HG03342 (cell line): Measurements from ENCODE around the gene INSRR.

Experiments used
- ATAC-seq: cut with Tn5 transposase; IDR thresholded peaks from one replicate; pipeline ENCODE4 v1.9.1; 2021; ENCODE audit warnings: mild to moderate bottlenecking, moderate library complexity; ENCODE audit not compliant: unreplicated experiment

The INSRR gene

GRCh38 chr1:156894711-156895454, 36.0 kb upstream of the INSRR start:
- ATAC-seq: no peak

GRCh38 chr1:156894001-156894400, 35.1 kb upstream of the INSRR start:
- no peak for ATAC-seq

DNA sequence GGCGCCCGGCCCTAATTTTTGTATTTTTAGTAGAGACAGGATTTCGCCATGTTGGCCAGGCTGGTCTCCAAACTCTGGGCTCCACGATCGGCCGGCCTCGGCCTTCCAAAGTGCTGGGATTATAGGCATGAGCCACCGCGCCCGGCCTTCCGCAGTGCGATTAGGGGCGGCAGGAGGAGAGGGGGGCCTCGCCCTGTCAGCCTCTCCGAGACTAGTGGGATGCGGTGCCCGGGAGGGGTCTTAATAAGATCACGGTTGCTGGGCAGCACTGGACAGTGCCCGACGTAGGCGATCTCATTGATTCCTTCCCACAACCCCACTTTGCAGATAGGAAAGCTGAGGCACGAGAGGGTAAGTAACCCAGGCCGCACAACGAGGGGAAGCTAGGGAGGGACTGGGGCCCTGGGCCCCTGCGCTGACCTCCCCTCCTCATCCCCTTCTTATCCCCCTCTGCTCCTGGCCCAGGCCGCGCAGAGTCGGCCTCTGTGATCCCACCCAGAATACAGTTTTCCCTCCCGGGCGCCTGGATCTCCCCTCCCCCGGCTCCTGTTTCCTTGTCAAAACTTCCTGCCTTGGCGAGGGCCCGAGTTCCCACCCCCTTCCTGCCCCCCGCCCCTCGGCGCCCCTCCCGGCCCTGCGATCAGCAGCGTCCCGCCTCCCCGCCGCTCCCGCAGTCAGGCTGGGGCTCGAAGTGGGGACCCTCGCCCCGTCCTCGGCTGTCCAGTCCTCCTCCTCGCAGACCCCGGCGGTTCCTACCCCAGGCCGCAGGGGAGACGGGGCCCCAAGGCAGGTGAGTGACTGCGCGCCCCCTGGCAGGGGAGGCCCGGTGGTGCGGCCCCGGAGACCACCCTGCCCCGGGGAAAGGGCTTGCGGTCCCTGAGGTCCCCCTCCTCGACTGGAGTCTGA, 34.4 kb upstream of the INSRR start, which contains the start of gene PEAR1:
PEAR1 (plus strand) TSS at position 671 of the 906 bp plus-strand sequence. CDS start 10,209 bp downstream, outside the sequence.
- ATAC-seq: no peak

- ATAC-seq: peak; percentile 67
Measured at GRCh38 chr1:156892190-156893047, 33.5 kb upstream of the INSRR start.

DNA sequence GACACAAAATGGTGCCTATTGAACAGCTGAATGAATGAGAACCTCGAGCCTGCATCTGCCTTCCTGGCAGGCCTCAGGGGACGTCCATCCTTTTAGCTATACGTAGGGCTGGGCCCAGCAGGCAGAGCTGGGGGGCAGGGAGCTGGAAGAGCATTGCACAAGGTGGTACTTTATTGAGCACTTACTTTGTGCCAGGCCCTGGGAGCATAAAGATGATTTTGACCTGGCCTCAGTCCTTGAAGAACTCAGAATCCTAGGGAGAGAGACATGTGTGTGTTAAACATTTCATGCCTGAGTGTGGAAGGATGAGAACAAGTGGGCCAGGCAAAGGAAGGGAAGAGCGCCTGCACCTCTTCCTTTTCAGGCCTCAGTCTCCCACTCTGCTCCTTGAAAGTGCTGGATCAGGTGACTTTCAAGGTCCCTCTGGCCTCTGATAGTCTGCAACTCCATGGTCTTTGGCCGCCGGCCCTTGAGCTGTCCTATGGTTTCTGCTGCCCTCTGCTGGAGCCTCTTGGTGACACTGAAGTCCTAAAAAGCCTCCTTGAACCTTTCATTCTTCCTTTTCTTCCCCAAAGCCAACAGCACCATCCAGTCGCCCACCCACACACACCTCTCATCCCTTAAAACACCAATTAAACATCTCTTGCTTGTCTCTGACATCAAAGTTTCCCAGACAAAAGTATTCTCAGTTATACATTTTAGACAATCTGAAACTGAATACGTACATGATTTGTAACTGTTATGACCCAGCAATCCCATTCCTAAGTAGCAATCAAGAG, 31.1 kb upstream of the INSRR start:
- ATAC-seq: no peak

- ATAC-seq: no peak
Measured at GRCh38 chr1:156887734-156888133, 28.8 kb upstream of the INSRR start.

DNA sequence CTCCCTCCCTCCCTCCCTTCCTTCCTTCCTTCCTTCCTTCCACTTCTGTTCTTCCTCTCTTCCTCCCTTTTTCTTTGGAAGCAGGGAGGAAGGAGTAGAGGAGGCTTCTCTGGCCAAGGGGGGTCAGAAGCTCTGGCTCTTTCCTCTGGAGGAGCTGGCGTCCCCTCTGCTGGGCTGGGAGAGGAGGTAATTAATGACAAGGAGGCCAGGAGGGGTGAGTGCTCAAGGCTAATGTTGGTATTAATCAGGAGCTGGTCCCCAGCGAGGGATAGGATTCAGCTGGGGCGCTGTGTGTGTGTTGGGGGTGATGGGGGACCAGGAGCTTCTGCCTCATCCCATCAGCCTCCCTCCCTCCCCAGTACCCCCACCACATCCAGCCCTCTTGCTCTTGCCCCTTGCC, 28.4 kb upstream of the INSRR start:
- ATAC-seq: no peak

DNA sequence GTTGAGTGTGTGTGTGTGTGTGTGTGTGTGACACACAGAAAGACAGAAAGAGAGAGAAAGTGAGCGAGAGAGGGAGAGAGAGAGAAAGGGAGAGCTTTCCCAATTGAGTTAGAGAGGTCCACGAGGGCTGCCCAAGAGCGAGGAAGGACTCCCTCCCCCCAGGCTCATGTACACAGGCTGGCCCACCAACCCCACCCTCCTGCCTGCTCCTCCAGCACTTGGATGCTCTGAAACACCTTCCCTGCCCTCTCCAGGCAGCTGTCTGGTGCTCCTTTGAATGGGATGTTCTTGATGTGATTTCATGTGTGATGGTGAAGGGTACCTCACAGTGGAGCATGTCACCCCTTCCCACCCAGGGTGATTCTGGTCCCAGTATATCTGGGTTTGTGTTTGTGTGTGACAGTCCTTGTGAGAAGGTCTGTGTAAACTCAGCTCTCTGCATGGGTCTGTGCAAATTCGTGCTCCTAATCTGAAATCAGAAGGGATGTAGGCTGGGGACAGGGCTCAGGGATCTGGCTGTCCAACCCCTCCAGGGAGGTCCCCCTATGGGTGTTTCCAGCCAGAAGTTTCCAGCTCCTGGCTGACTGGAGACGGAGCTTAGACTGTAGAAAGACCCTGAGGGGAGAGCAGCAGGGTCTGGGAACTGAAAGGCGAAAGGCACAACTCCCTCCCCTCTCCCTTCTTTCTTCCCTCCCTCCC, 27.8 kb upstream of the INSRR start:
- no peak for ATAC-seq

DNA sequence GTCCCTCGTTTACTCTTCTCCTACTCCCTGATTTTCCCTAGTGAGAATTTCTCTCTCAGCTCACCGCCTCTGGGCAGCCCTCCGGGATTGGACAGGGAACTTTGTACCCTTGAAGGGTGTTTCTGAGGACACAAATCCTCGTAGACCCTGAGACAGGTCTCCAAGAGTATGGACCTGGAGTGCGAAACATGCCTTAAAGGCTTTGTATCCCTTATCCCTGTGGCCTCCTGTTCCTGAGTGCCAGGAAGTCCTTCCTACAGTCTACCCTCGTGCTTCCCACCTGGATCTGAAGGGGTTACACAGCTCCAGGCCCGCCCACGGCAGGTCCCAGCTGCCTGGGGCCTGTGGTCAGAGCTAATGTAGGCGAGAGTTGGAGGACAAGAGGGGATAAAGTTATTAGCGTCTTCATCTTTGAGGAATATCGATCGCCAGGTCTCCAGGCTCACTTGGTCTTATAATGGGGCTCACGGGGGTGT, 27.0 kb upstream of the INSRR start:
- ATAC-seq: no peak

DNA sequence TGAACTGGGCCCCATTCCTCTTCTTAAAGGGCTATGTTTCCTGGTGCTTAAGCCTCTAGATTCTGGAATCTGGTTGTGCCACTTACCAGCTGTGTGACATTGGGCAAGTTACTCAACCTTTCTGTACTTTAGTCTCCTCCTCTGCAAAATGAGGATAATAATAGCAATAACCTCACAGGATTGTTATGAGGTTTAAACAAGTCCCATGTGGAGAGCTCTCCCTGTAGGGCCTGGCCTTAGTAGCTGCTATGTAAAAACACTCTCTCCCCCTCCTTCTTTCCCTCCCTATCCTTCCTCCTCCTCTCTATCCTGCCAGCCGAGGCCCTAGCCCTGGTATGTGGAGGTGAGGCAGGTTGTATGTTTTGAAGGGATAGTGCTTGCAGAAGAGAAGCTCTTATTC, 26.4 kb upstream of the INSRR start:
- ATAC-seq: no peak

GRCh38 chr1:156884560-156885184, 25.8 kb upstream of the INSRR start:
- no peak for ATAC-seq

- ATAC-seq: no peak
Measured at GRCh38 chr1:156883919-156884318, 25.0 kb upstream of the INSRR start.

DNA sequence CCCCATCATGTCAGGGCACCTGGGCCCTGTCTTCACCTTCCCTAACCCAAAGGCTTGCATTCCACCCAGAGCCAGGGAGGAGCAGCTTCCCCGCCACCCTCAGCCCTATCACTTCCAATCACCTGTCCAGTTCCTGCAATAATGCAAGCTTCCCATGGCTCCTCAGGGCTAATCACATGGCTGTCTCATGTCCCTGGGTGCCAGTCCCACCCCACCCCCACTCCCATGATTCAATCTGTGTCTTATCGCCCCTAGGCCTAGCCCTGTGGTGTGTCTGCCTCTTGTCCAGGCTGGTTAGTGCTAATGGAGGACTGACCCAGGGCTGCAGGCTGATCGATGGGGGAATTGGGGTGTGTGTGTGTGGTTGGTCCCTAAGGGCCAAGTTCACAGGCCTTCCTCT, 23.6 kb upstream of the INSRR start:
- no peak for ATAC-seq

GRCh38 chr1:156881663-156882062, 22.7 kb upstream of the INSRR start:
- ATAC-seq: no peak

DNA sequence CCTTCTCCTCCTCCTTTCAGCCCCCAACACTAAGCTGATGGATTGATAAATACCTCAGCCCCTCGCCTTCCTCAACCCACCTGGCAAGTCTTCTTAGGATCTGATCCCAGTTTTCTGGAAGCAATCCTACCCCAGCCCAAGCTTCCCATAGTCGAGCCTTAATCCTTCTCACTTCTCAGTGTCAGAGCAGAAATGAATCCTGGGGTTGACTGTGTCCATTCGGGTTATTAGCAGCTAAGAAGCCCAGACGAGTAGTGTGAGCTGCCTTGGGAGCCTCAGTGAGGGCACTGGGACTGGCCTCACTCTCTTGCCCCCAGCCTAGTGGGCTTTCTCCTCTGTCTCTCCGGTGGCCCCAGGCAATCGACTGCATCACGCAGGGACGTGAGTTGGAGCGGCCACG, 22.2 kb upstream of the INSRR start:
- no peak for ATAC-seq

- no peak for ATAC-seq
Measured at GRCh38 chr1:156880473-156880872, 21.6 kb upstream of the INSRR start.

DNA sequence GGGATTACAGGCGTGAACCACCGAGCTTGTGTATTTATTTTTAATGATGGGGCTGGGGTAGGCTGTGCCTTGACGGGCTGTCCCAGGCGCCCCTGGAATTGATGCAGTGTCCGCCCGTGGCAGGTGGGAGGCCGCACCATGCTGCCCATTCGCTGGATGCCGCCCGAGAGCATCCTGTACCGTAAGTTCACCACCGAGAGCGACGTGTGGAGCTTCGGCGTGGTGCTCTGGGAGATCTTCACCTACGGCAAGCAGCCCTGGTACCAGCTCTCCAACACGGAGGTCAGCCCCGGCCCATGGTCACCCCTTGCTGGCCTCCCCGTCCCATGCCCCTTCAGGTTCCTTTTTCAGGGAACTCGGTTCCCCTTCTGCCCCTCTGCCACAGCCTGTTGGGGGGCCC, 21.0 kb upstream of the INSRR start:
- no peak for ATAC-seq

DNA sequence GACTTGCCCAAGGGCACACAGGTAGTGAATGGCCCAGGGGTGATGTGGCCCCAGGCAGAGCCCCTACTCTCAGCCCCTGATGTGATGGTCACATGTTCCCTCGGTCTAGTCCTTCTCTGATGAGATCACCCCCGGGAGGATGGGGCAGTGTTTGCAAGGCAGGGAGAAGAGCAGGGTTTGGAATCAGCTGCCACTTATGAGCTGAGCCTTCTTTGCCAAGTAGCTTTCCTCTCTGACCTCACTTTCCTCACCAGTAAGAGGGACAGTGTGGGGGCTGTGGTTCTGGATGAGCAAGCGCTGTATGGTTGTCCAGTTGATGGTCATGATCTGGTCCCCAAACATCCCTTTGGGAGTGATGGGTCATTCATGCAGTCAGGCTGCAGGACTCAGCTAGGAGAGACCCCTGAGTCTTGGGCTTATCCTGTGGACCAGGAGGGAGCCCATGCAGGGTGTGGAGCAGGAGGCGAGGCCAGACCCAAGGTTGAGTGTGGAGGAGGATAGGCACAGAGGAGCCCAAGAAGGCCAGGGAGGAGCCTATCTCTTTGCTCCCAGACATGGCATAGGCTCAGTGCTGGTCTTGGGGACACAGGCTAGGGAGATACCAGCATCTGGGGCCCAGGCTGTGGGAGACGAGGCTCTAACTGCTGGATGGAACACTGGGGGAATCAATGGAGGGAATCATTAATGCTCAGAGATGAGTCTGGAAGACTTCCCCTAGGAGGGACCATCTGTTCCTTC, 18.7 kb upstream of the INSRR start:
- no peak for ATAC-seq
